ENCODE results near the gene GALNT10.

Gene GALNT10

DNA sequence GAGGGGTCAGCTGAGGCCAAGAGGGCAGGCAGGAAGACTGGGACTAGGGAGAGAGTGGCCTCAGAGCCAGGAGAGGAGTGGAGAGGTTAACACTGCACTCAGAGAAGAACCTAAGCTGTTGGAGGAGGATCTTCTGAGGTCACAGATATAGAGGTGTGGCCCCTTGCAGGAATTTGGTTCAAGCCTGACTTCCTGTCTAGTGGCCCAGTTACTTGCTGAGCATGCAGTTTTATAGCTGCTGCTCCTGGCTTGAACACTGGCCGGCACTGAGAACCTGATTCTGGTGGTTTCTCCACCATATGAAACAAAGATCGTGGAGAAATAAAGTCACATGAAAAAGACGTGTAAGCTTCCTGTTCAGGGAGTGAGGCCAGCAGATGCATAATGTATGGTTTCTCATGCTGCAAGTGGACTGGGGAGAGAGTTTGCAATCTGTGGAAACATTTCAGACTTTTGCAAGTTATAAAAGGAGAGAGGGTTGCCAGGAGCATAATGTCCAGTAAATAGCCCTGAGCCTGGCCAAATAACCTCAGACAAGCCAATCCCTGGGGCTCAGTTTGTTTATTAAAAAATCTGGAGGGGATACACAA is 82.6 kb downstream of the GALNT10 start:
- WGBS (ENCODE audit: extremely low coverage, insufficient coverage, insufficient read length) = no CpG with 5 or more reads among the region's 3 CpGs

GRCh38 chr5:154273963-154274827 is 83.7 kb downstream of the GALNT10 start:
- peak; percentile 71 to 90 for DNase-seq
- Histone ChIP-seq H3K27me3 (ENCODE audit: insufficient read depth, low read length) (no peaks in the 10 kb centered on the region), H4K12ac (ENCODE audit: low read depth, low read length) (no peak overlapping the region), H3K79me2 (ENCODE audit: control insufficient read depth, insufficient read depth, low read length, poor library complexity) (no peaks in the 10 kb centered on the region), H3K9ac (ENCODE audit: low read length) (no peak overlapping the region), H3K4me1 (ENCODE audit: control insufficient read depth in 1 of 2, insufficient read depth in 2 of 2, low read length in 2 of 2) (peaks cover 11 to 31% of the 10 kb centered on the region in 2 experiments), H2BK120ac (ENCODE audit: insufficient read depth, low read length, poor library complexity) (peak overlapping the region; percentile 10), H3K18ac (ENCODE audit: low read length) (no peak overlapping the region), H3K23ac (ENCODE audit: low read length) (no peak overlapping the region), H3K4me3 (ENCODE audit: low read depth, low read length) (no peak overlapping the region), H4K8ac (ENCODE audit: low read depth, low read length) (no peak overlapping the region), H3K14ac (ENCODE audit: low read length) (no peak overlapping the region), H4K91ac (ENCODE audit: low read depth, low read length) (no peak overlapping the region), H3K4ac (ENCODE audit: low read depth, low read length) (no peak overlapping the region), H3K9me3 (ENCODE audit: insufficient read depth, low read depth, low read length) (no peaks in the 10 kb centered on the region), H3K36me3 (ENCODE audit: control insufficient read depth in 1 of 2, insufficient read depth in 2 of 2, low read length in 2 of 2) (peaks cover 2 to 3% of the 10 kb centered on the region in 2 experiments), H3K79me1 (ENCODE audit: low read length) (peaks cover 6% of the 10 kb centered on the region), H3K4me2 (ENCODE audit: low read length) (no peak overlapping the region), H3K27ac (ENCODE audit: low read depth, low read length) (peak overlapping the region; percentile 2), H2BK12ac (ENCODE audit: low read length) (no peak overlapping the region), H2AK5ac (ENCODE audit: low read length) (no peak overlapping the region), H2BK5ac (ENCODE audit: low read depth, low read length, poor library complexity) (no peak overlapping the region), H2AFZ (ENCODE audit: insufficient read depth, low read length, poor library complexity) (no peak overlapping the region)
- no CpG with 5 or more reads among the region's 2 CpGs for WGBS (ENCODE audit: extremely low coverage, insufficient coverage, insufficient read length)

More for the DNA sequence above, 82.6 kb downstream of the GALNT10 start:
- no peak overlapping the region for H3K4me3 ChIP-seq (ENCODE audit: low read depth, low read length)
- no peaks in the 10 kb centered on the region for H3K79me2 ChIP-seq (ENCODE audit: control insufficient read depth, insufficient read depth, low read length, poor library complexity)
- no peak overlapping the region for H3K14ac ChIP-seq (ENCODE audit: low read length)
- H4K12ac ChIP-seq (ENCODE audit: low read depth, low read length) = no peak overlapping the region
- H3K27ac ChIP-seq (ENCODE audit: low read depth, low read length) = peak overlapping the region; percentile 32
- peaks cover 6% of the 10 kb centered on the region for H3K79me1 ChIP-seq (ENCODE audit: low read length)
- no peak overlapping the region for H2BK120ac ChIP-seq (ENCODE audit: insufficient read depth, low read length, poor library complexity)
- no peak overlapping the region for H2BK12ac ChIP-seq (ENCODE audit: low read length)
- H2BK5ac ChIP-seq (ENCODE audit: low read depth, low read length, poor library complexity) = no peak overlapping the region
- peaks cover 11 to 31% of the 10 kb centered on the region in 2 experiments for H3K4me1 ChIP-seq (ENCODE audit: control insufficient read depth in 1 of 2, insufficient read depth in 2 of 2, low read length in 2 of 2)
- no peak overlapping the region for H2AFZ ChIP-seq (ENCODE audit: insufficient read depth, low read length, poor library complexity)
- no peaks in the 10 kb centered on the region for H3K27me3 ChIP-seq (ENCODE audit: insufficient read depth, low read length)
- H3K18ac ChIP-seq (ENCODE audit: low read length) = peak overlapping the region; percentile 28
- no peak overlapping the region for H3K23ac ChIP-seq (ENCODE audit: low read length)
- peak overlapping the region; percentile 1 for H4K8ac ChIP-seq (ENCODE audit: low read depth, low read length)
- no peak overlapping the region for H2AK5ac ChIP-seq (ENCODE audit: low read length)
- no peak overlapping the region for H3K4me2 ChIP-seq (ENCODE audit: low read length)
- DNase-seq = peak in 1 of 2 donors; percentile 8
- H3K36me3 ChIP-seq (ENCODE audit: control insufficient read depth in 1 of 2, insufficient read depth in 2 of 2, low read length in 2 of 2) = peaks cover 2 to 3% of the 10 kb centered on the region in 2 experiments
- H4K91ac ChIP-seq (ENCODE audit: low read depth, low read length) = no peak overlapping the region
- no peak overlapping the region for H3K4ac ChIP-seq (ENCODE audit: low read depth, low read length)
- no peaks in the 10 kb centered on the region for H3K9me3 ChIP-seq (ENCODE audit: insufficient read depth, low read depth, low read length)
- H3K9ac ChIP-seq (ENCODE audit: low read length) = no peak overlapping the region

- Histone ChIP-seq H3K23ac (ENCODE audit: low read length) (no peak overlapping the region), H4K8ac (ENCODE audit: low read depth, low read length) (no peak overlapping the region), H3K4me1 (ENCODE audit: control insufficient read depth in 1 of 2, insufficient read depth in 2 of 2, low read length in 2 of 2) (peaks cover 11 to 31% of the 10 kb centered on the region in 2 experiments), H3K9ac (ENCODE audit: low read length) (no peak overlapping the region), H4K91ac (ENCODE audit: low read depth, low read length) (no peak overlapping the region), H3K27me3 (ENCODE audit: insufficient read depth, low read length) (no peaks in the 10 kb centered on the region), H2BK120ac (ENCODE audit: insufficient read depth, low read length, poor library complexity) (no peak overlapping the region), H3K14ac (ENCODE audit: low read length) (no peak overlapping the region), H3K79me2 (ENCODE audit: control insufficient read depth, insufficient read depth, low read length, poor library complexity) (no peaks in the 10 kb centered on the region), H4K12ac (ENCODE audit: low read depth, low read length) (no peak overlapping the region), H3K79me1 (ENCODE audit: low read length) (peaks cover 4% of the 10 kb centered on the region), H3K4me3 (ENCODE audit: low read depth, low read length) (no peak overlapping the region), H3K4me2 (ENCODE audit: low read length) (no peak overlapping the region), H3K9me3 (ENCODE audit: insufficient read depth, low read depth, low read length) (no peaks in the 10 kb centered on the region), H3K27ac (ENCODE audit: low read depth, low read length) (peak overlapping the region; percentile 2), H3K4ac (ENCODE audit: low read depth, low read length) (no peak overlapping the region), H3K18ac (ENCODE audit: low read length) (no peak overlapping the region), H2BK12ac (ENCODE audit: low read length) (no peak overlapping the region), H2BK5ac (ENCODE audit: low read depth, low read length, poor library complexity) (no peak overlapping the region), H2AK5ac (ENCODE audit: low read length) (no peak overlapping the region), H2AFZ (ENCODE audit: insufficient read depth, low read length, poor library complexity) (no peak overlapping the region), H3K36me3 (ENCODE audit: control insufficient read depth in 1 of 2, insufficient read depth in 2 of 2, low read length in 2 of 2) (peaks cover 2 to 3% of the 10 kb centered on the region in 2 experiments)
- peak; percentile 91 to 95 for DNase-seq
- no CpG with 5 or more reads among the region's 4 CpGs for WGBS (ENCODE audit: extremely low coverage, insufficient coverage, insufficient read length)
Observed at GRCh38 chr5:154274828-154275185, 84.3 kb downstream of the GALNT10 start.

GRCh38 chr5:154275566-154275965 is 85.0 kb downstream of the GALNT10 start:
- Histone ChIP-seq H4K12ac (ENCODE audit: low read depth, low read length) (no peak overlapping the region), H2BK5ac (ENCODE audit: low read depth, low read length, poor library complexity) (no peak overlapping the region), H3K4ac (ENCODE audit: low read depth, low read length) (no peak overlapping the region), H3K9ac (ENCODE audit: low read length) (no peak overlapping the region), H3K36me3 (ENCODE audit: control insufficient read depth in 1 of 2, insufficient read depth in 2 of 2, low read length in 2 of 2) (peaks cover 0 to 2% of the 10 kb centered on the region in 2 experiments), H3K23ac (ENCODE audit: low read length) (no peak overlapping the region), H3K27me3 (ENCODE audit: insufficient read depth, low read length) (no peaks in the 10 kb centered on the region), H3K9me3 (ENCODE audit: insufficient read depth, low read depth, low read length) (no peaks in the 10 kb centered on the region), H3K4me1 (ENCODE audit: control insufficient read depth in 1 of 2, insufficient read depth in 2 of 2, low read length in 2 of 2) (peaks cover 11 to 31% of the 10 kb centered on the region in 2 experiments), H3K14ac (ENCODE audit: low read length) (no peak overlapping the region), H2BK120ac (ENCODE audit: insufficient read depth, low read length, poor library complexity) (no peak overlapping the region), H3K27ac (ENCODE audit: low read depth, low read length) (no peak overlapping the region), H3K18ac (ENCODE audit: low read length) (peak overlapping the region; percentile 82), H2AK5ac (ENCODE audit: low read length) (no peak overlapping the region), H4K8ac (ENCODE audit: low read depth, low read length) (no peak overlapping the region), H3K4me3 (ENCODE audit: low read depth, low read length) (no peak overlapping the region), H3K79me1 (ENCODE audit: low read length) (peaks cover 4% of the 10 kb centered on the region), H2BK12ac (ENCODE audit: low read length) (no peak overlapping the region), H3K79me2 (ENCODE audit: control insufficient read depth, insufficient read depth, low read length, poor library complexity) (no peaks in the 10 kb centered on the region), H3K4me2 (ENCODE audit: low read length) (no peak overlapping the region), H4K91ac (ENCODE audit: low read depth, low read length) (no peak overlapping the region), H2AFZ (ENCODE audit: insufficient read depth, low read length, poor library complexity) (no peak overlapping the region)
- no peak for DNase-seq
- WGBS (ENCODE audit: extremely low coverage, insufficient coverage, insufficient read length) = no CpG with 5 or more reads among the region's 3 CpGs
